AG08396 (cell line): ENCODE data around the gene PRPSAP2.
"Not testable (repeated sequence)": the region's sequence is repeated elsewhere in the genome, so short reads cannot be mapped to it uniquely, and the experiment has no call there.

Experiments used
- DNase-seq: peaks from one replicate; pipeline ENCODE4 v3.0.0; 2012; ENCODE audit warnings: low spot score, mixed read lengths

Gene PRPSAP2, protein sequence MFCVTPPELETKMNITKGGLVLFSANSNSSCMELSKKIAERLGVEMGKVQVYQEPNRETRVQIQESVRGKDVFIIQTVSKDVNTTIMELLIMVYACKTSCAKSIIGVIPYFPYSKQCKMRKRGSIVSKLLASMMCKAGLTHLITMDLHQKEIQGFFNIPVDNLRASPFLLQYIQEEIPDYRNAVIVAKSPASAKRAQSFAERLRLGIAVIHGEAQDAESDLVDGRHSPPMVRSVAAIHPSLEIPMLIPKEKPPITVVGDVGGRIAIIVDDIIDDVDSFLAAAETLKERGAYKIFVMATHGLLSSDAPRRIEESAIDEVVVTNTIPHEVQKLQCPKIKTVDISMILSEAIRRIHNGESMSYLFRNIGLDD

DNA sequence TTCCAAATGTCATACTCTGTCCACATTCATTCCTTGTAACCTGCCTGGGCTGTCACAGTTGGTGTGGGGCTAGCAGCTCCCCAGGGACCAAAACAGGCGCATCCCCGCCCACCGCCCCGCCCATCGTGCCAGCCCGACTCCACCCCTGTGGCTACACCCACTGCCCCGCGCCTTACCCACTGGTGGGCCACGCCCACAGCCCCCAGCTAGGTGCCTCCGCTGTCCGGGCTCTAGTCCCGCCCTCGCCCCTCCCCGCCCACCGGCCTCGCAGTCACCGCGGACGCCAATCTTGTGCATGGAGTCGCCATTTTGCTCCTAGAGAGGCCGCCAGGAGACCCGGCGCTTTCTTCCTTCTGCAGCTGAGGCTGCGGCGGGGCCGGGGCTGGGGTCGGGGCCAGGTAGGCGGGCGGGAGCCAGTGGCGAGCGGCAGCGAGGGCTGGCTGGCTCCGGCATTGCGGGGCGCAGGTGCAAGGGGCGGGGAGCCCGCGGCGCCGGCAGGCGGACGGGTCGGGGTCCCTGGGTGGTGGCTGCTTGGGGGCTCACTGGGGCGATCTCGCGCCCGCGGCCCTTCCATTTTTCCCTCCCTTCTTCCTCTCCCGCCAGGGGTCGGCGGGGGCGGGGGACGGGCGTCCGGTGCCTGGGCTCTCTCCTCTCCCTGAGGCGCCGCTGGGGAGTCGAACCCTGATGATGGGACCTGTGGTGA is at the start of gene PRPSAP2:
PRPSAP2 (plus strand) TSS at position 268 of the 703 bp plus-strand sequence. CDS start 7,703 bp downstream, outside the sequence.
- DNase-seq: peak; percentile 99

DNA sequence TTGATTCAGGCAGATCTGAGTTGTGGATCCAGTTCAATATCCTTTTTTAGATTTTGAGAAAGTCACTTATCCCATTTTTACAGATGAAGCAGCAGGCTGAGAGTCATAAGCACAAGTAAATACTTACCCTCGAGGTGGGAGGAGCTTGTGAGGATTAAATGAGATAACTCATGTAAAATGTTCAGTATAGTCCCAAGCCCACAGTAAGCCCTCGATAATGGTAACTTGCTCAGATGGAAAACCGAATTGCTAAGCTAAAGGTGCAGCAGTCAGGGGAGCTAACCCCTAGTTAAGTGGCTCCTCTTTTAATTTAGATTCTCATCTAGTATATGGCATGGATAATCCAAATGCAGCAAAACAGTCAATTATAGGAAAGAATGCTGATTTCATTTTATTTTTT is 42.0 kb upstream of the PRPSAP2 start:
- DNase-seq: not testable (repeated sequence)

DNA sequence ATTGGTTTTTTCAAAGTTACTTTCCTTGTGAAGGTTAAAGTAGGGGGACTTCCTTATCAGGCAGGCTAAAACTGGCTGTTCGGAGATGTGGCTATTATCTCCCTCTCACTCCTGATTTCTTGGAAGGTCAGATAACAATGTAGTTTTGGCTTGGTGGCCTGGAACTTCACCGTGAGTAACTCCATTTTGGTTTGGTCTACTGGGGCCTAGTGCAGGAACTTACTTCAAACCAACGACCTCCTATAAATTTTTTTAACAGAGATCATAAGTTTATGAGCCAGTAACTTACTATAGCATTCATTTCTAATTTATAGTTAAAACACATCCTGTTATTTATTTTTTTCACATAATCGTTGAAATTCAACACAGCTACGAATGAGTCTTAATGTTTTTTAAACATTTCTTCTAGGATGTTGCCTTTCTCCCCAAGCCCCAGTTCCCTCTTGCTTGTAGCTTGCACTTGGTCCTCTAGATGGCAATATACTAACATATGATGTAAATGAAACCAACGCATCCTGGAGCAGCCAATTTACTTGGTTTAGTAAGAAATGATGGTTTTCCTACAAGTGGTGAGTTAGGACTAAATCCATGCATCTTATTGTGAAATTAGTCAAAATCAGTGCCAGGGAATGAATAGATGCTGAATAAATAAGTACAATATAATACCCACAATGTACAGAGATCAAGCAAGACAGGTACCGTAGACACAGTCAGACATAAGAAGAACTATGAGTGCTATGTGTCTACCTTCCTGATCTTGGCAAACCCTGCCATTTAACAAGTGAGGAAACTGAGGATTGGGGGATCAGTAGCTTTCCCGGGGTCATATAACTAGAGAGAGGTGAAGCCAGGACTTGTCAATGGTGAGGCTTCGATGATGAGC is 41.2 kb upstream of the PRPSAP2 start:
- peak; percentile 20 for DNase-seq

DNA sequence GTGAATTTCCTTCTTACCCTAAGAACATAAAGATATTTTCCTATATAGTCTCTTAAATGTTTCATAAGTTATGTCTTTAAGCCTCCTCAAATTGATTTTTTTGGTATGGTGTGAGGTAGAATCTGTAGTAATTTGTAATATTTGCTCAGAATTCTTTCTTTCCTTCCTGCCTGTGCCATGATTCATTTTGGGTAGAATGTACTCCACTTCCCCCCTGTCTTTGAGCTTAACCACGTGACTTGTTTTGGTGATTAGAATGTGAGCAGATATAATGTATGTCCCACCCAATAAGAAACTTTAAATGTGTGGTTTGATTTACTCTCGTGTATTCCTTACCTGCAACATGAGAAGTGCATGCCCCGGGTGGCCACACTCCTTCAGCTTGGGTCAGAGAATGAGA is 36.5 kb upstream of the PRPSAP2 start:
- DNase-seq: not testable (repeated sequence)

DNA sequence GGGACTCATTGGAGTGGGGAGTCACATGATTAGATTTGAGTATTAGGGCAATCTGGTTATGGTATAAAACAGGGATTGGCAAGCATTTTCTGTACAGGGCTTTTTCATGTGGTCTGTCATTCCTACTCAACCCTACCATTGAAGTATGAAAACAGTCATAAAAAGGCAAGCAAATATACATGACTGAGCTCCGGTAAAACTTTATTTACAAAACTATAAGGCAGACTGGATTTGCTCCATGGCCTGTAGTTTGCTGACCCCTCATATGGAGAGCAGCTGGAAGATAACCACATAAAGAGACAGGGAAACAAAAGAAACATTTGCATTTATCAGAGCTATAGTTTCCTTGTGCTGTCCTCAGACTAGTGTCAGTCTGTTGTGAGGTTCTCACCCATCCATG is 30.3 kb upstream of the PRPSAP2 start:
- not testable (repeated sequence) for DNase-seq

DNA sequence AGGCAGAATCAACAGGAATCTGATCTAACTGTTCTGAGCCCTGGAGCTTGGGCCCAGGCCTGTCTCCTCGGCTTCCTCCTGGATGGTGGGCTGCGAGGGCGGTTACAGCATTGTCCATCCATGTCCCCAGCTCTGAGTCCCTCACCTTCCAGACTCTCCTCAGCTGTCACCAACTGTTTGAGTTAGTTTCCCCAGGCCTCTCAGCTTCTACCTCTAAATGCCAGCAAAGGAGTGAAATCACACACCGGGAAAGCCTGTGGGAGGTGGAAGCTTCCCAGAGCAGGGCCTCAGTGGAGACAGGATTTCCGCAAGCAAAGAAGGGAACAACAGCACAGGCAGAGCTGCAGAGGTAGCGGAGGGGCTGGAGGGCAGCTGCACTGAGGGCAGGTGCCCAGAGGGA is 9.4 kb upstream of the PRPSAP2 start:
- DNase-seq: no peak

DNA sequence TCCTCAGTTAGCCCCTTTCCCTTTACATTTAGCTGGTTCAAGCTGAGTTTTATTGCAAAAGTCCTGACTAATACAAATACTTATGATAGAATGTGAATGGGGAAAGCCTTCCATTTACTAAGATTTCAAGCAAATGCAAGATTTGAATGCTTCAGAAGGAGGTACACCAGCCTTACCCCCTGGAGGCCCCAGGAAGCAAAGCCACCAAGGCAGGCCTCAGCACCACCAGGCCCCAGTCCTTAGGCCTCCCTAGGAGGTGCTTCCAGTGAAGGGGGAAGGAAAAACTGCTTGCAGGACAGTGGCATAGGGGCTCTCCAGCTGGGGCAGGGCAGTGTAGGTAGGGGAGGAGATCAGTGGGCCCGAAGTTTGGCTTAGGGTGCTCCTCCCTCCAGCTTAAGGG is 7.3 kb upstream of the PRPSAP2 start:
- DNase-seq: no peak

DNA sequence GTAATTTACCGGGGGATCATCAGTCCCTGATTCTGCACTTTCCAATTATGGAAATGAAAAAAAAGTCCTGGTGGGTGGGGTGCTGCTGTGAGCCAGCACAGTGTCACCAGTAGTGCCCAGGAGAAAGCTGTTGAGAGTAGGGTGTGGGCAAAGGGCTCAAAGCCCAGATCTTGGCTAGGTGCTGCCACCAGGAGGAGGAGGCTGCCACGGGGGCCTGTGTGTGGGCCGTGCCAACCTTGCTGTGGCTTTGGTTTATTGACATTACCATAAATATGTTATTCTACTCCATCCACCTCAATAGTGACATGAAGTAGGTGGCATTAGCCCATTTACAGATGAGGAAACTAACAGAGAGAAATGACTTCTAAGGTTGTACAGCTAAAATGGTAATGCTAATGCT is 6.7 kb upstream of the PRPSAP2 start:
- DNase-seq: no peak

DNA sequence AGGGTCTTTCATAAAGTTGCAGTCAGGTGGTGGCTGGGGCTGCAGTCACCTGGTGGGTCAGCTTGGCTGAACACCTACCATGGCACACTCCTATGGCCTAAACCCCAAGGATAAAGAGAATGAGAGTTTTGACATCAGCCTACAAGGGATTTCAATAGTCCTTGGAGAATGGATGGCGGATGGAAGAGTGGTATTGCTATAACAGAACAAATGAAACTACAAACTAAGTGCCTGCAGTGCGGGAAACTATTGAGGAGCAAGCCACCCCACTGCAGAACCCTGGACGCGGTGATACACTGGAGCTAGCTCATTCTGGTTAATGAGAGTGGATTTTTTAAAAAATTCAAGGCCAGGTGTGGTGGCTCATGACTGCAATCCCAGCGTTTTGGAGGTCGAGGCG is 3.0 kb upstream of the PRPSAP2 start:
- no peak for DNase-seq

DNA sequence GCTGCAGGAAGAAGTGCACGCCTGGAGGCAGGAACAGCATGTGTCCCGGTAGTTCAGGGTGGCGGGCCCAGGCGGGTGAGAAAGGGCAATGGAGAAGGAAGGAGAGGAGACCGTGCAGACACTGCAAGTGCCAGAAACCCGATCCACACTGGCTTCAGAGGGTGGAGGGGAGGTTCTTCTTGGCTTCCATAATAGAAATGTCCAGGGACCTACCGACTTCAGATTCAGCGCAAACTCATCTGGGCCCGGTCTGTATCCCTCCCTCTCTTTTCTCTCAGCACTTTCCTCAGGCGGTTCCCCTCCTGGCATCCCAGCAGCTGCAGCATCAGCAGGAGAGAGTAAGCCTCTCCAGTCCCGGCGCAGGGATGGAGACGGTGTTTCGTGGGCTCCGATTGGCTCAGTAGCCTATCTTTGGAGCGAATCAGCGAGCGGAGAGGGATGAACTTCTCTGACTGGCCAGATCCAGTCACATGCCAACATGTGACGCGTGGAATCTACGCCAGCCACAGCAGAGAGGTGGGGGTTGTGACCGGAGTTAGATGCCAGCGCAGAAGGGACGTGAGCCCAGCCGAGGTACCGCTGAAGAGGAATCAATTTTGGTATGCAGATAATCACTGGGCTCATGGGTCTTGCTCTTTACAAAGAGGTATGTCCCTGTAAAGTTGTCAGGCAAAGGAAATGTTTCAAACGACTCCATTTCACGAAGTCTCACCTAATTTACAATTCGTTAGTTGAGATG is 1.9 kb upstream of the PRPSAP2 start:
- DNase-seq: peak; percentile 93

DNA sequence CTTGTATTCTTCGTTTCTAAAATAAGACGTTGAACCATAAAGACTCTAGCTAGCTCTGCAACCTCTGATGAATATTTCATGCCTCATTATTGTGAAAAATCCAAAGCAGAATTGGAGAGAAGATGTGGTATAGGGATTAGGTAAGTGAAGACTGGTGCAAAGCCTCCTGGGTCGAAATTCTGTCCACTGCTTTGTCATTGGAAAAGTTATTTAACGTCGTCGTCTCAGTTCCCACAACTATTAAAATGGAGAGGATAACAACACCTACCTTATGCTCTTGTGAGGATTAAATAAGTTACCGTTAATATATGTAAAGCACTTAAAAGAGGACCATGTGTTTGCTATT is 1.4 kb upstream of the PRPSAP2 start:
- no peak for DNase-seq

DNA sequence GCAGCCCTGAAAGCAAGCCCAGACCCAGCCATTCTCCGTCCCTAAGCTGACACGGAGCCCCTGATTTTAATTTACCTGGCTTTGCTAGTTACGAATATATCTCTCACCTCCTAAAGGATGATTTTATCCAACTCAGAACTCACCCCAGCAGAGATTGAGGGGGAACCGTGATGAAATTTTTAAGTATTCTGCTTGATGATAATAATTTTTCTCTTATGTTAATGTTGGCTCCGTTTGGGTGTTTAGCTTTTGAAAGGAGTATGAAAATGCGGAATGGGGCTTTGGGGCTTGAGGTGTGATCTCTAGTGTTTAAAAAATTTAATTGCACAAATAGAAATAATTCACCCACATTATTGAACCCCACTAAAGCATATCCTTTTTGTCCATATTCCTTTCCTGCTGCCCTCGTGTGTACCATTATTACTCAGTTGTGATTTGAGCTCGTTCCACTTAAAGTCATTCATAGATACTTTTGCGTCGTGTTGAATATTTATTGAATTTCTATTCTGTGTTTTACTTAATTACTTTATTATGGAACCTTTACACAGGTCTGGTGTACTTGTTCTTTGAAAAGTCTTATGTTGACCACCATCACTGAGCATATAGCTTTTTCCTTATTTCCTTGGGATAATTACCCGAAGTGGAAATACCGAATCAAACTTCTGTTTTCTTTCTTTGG is 775 bp downstream of the PRPSAP2 start:
- no peak for DNase-seq

DNA sequence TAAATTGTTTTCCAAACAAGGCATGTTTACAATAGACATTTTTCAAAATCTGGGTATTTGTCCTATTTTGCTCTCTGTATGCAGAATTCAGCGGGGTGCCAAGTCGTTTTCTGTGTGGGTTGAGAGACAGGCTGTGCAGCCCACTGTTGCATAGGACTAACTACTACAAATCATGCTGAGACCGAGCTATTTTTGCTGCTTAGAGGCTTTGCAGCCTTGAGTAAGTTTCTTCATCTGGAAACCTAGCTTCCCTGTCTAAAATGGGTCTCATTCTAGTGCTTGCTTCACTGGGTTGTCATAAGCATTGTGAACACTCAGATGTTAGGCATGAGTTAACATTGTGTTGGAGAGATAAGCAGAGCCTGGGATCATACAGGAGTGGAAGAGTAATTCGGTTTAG is 1.3 kb downstream of the PRPSAP2 start:
- DNase-seq: no peak

DNA sequence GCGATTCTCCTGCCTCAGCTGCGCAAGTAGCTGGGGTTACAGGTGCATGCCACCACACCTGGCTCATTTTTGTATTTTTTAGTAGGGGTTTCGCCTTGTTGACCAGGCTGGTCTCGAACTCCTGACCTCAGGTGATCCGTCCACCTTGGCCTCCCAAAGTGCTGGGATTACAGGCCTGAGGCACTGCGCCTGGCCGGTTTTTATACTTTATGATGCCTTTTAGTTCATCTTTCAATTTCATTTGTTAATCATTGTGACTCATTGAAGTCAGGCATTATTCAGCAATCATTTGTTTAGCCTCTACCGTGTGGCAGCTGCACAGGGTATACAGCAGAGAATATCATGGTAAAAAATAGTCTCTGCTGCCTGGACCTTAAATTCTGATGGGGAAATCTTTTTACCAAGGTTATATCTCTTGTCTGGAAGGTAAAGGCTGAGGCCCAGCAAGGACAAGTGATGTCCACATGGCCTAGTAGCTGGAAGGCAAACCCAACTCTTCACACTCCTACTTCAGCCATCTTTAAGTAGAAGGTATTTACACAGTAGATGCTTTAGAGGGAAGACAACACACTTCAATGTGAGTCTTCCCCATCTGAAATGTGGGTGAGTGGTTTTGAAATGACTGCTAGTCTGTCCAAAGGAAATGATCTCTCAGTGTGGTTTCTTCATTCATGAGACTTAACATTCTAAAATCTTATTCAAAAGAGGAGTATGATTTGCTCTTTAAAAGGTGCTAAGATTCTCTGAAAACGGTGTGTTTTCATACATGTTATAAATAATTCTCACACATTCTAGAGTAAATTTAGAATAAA is 2.4 kb downstream of the PRPSAP2 start:
- peak; percentile 48 for DNase-seq

DNA sequence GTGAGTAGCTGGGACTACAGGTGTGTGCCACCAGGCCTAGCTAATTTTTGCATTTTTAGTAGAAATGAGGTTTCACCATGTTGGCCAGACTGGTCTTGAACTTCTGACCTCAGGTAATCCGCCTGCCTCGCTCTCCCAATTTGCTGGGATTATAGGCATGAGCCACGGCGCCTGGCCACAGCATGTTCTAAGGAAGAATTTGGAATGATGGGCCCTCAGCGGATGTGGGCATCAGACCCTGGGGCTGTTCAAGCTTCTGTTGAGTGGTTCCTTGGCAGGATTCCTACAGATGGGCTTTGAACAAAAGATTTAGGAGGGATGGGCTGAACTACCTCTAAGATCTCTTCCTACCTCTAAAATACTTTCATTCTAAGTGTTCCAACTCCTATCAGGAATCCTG is 4.1 kb downstream of the PRPSAP2 start:
- no peak for DNase-seq

DNA sequence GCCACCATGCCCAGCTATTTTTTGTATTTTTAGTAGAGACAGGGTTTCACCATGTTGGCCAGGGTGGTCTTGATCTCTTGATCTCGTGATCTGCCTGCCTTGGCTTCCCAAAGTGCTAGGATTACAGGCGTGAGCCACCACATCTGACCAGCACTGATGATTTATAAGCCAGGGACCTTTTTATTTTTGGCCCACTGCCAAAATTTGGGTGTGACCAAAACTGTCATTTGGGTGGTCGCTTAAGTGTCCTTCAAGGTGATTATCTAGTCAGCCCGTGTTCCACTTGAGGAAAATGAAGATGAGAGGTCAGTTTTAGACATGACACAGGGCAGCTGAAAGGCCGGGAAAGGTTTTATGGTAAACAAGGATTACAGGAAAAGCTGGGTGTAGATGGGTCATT is 7.1 kb downstream of the PRPSAP2 start:
- DNase-seq: not testable (repeated sequence)

DNA sequence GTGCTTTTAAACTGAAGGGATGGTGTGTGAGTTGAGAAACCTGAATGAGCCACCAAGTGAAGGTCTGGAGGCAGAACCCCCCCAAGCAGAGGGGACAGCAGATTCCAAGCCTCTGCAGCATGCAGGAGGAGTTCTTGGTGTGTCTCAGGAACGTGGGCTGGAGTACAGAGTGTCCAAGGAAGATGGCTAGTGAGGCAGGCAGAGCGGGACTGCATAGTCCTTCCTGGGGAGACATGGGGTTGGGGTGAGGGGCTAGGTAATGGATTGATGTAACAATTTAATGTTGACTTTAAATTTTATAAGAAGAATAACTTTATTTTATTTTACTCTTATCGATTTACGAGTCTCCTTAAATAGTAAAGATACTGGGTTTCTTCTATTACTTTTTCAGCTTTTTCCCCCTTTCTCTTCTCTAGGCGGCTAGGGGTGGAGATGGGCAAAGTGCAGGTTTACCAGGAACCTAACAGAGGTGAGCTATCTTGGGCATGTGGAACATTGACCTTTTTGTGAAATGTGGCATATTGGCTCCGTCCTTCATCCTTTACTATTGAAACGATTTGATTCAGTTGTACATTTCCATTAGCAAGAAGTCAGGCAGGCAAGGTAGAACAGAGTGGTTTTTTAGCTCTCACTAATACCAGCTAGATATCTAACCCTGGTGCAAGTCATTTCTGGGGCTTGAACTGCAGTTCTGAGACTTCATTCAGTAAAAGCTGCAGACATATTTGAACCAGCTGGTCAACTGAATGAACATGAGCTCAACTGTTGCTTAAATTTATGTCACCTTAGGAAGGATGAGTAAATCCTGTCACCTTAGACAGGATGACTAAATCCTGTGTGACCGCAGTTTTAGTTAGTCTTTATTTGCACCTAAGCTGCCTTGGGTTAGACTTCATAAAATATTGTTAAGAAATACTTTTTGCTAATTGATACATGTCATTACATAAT is 9.2 kb downstream of the PRPSAP2 start:
- DNase-seq: no peak

DNA sequence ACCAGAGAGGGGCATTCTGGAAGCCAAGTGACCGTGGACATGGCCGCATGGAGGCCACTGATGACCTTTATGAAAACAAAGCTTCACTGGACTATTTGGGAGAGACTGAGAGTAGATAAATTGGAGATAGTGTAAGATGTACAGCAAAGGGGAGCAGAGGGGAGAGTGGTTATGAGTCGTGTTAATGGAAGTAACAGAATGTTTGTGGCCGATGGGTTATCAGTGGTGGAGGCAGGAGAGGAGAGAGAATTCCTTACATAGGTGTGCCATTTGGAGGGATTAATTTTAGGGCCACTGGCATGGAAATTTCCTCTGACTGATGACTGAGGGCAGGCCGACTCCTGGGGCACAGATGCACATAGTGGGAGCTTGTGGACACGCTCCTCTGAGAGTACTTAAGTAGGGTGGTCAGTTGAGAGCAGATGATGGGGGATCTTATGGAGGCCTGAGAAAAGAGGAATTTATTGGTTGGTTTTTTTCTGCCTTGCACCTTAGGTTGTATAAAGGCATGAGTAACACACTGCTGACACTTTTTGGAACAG is 19.2 kb downstream of the PRPSAP2 start:
- DNase-seq: no peak

DNA sequence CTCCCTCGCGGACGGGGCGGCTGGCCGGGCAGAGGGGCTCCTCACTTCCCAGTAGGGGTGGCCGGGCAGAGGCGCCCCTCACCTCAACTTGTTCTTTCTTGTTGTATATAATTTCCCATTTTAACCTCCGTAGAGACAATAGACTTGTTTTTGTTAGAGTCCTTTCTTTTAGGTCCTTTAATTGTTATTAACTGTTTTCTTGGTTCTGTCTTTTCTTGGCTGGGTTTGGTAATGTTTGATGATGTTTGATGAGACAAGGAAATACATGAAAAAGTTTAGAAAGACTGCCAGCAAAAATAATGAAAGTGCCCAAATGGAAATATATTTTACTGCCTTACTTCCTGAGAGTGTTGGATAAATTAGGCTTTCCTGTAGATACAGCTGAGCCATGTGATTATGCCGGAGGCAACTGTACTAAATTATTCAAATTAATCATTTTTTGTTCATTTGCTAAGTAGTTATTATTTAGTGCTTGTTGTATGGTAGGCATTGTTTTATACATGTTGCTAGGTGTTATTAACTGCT is 30.9 kb downstream of the PRPSAP2 start:
- DNase-seq: no peak
